K562 (cell line): Measurements from ENCODE around the gene ZBTB8A. TPM values are rescaled to one million over a fixed set of nuclear protein-coding genes. Genes with fewer than 3 reads are reported as not detected.
"Not testable (repeated sequence)": the region's sequence is repeated elsewhere in the genome, so short reads cannot be mapped to it uniquely, and the experiment has no call there.

Source experiments
- ATAC-seq: fragments of 200-7000 bp; cut with Tn5 transposase; 3 replicates; pipeline ENCODE4 v1.9.1; 2020; ENCODE audit warnings: moderate library complexity
- BruUV-seq: library from RNA; stranded (reverse); fragments of 400-500 nt; replicated peaks from 2 replicates; lab custom pipeline; 2021; lab: Mats Ljungman, UMichigan
- CTCF ChIA-PET: fragments of 300-600 bp; formaldehyde crosslinking; extraction: SDS; loops from one replicate; lab custom pipeline; 2021; ENCODE audit warnings: low intra/inter-chr PET ratio; lab: Yijun Ruan, JAX
- POLR2A ChIA-PET: fragments of 300-600, 350-650 bp; sonication (Branson Sonifier 250); formaldehyde crosslinking; extraction: SDS; loops from one replicate; lab custom pipeline; 2021; ENCODE audit warnings: antibody characterized with exemption, inconsistent platforms; lab: Yijun Ruan, JAX
- DNase-seq, 4 experiments: peaks; one replicate each; pipeline versions ENCODE4 v3.0.0 to v3.0.0-alpha.2; 2011 to 2018; ENCODE audit warnings: low spot score in 3 of 4, mixed read lengths in 3 of 4; ENCODE audit errors: extremely low read depth in 1 of 4
- FAIRE-seq: peaks from 2 replicates; lab custom pipeline; 2011; peaks lifted over from hg19 to GRCh38; lab: Jason Lieb, UNC
- H2AFZ ChIP-seq: 2 replicates; pipeline ENCODE4 v1.6.0; 2011; ENCODE audit warnings: low read depth, low read length, control low read depth, inconsistent platforms
- H3K27ac ChIP-seq: fragments of 200-600 bp; 3 replicates; pipeline ENCODE4 v1.8.0; 2011; ENCODE audit warnings: low read depth, mild to moderate bottlenecking, control low read depth, inconsistent platforms, low read length, moderate library complexity, mixed read lengths; ENCODE audit errors: extremely low read depth
- H3K27me3 ChIP-seq, 2 experiments: fragments of 300-600 bp in 1 of 2; 2 replicates in 1 of 2; 3 replicates in 1 of 2; pipeline versions ENCODE4 v1.6.0 to v1.8.0; 2011; ENCODE audit warnings: inconsistent platforms in 2 of 2, low read length in 2 of 2, mild to moderate bottlenecking in 1 of 2, mixed read lengths in 1 of 2, moderate library complexity in 1 of 2; ENCODE audit not compliant: control insufficient read depth in 2 of 2, insufficient read depth in 2 of 2
- H3K36me3 ChIP-seq: fragments of 300-600 bp; 3 replicates; pipeline ENCODE4 v1.8.0; 2011; ENCODE audit warnings: mild to moderate bottlenecking, low read length, inconsistent platforms; ENCODE audit not compliant: control insufficient read depth, insufficient read depth
- H3K4me1 ChIP-seq, 2 experiments: fragments of 200-600 bp in 1 of 2; replicated peaks in 1 of 2; 2 replicates in 1 of 2; 3 replicates in 1 of 2; pipeline versions ENCODE4 v1.5.1 to v1.8.0; 2011; ENCODE audit warnings: inconsistent platforms in 2 of 2, low read length in 2 of 2, mild to moderate bottlenecking in 1 of 2, mixed read lengths in 1 of 2, moderate library complexity in 1 of 2; ENCODE audit not compliant: control insufficient read depth in 2 of 2, insufficient read depth in 2 of 2
- H3K4me2 ChIP-seq: 2 replicates; pipeline ENCODE4 v1.6.1; 2011; ENCODE audit warnings: low read length, control low read depth, inconsistent platforms, mixed read lengths; ENCODE audit not compliant: insufficient read depth
- H3K4me3 ChIP-seq: fragments of 200-600 bp; sonication (generic), shearing (Covaris generic); 2 replicates; pipeline ENCODE4 v1.5.1; 2016; ENCODE audit warnings: control low read depth, inconsistent platforms
- H3K79me2 ChIP-seq: fragments of 200-600 bp; 3 replicates; pipeline ENCODE4 v1.8.0; 2011; ENCODE audit warnings: low read length, inconsistent platforms; ENCODE audit not compliant: control insufficient read depth, insufficient read depth
- H3K9ac ChIP-seq, 2 experiments: 2 replicates each; pipeline versions ENCODE4 v1.6.0 to v1.6.1; 2011; ENCODE audit warnings: low read depth in 2 of 2, low read length in 2 of 2, control low read depth in 1 of 2, inconsistent platforms in 1 of 2, mild to moderate bottlenecking in 1 of 2, mixed read lengths in 1 of 2; ENCODE audit not compliant: insufficient read depth in 1 of 2
- H3K9me1 ChIP-seq: one replicate; pipeline ENCODE4 v1.6.0; 2011; ENCODE audit warnings: inconsistent platforms, mild to moderate bottlenecking, low read length, moderate library complexity; ENCODE audit not compliant: control insufficient read depth, insufficient read depth
- H3K9me3 ChIP-seq: replicated peaks from 2 replicates; pipeline ENCODE4 v1.5.1; 2011; ENCODE audit warnings: low read depth, low read length, inconsistent platforms; ENCODE audit not compliant: control insufficient read depth, insufficient read depth
- H4K20me1 ChIP-seq: replicated peaks from 2 replicates; pipeline ENCODE4 v1.6.1; 2011; ENCODE audit warnings: low read length, inconsistent platforms, mixed read lengths; ENCODE audit not compliant: control insufficient read depth, insufficient read depth
- CEBPZ ChIP-seq: fragments of 150-350 bp; IDR thresholded peaks from 2 replicates; pipeline ENCODE4 v1.6.1; 2014; ENCODE audit warnings: low read depth, mild to moderate bottlenecking, low read length, borderline replicate concordance
- CHD1 ChIP-seq: fragments of 200-600 bp; sonication (generic); IDR thresholded peaks from one replicate; pipeline ENCODE4 v1.6.1; 2012; ENCODE audit warnings: mild to moderate bottlenecking, moderate library complexity, low read length, inconsistent platforms
- KLF6 ChIP-seq: fragments of 250-450 bp; sonication (Bioruptor Pico); IDR thresholded peaks from 2 replicates; pipeline ENCODE4 v1.4.0; 2020; ENCODE audit warnings: mild to moderate bottlenecking, moderate library complexity, borderline replicate concordance
- MED1 ChIP-seq: sonication (generic); formaldehyde crosslinking; IDR thresholded peaks from 2 replicates; pipeline ENCODE4 v1.8.1; 2023; ENCODE audit warnings: missing genetic modification reagents, borderline replicate concordance
- PBX2 ChIP-seq, 2 experiments: IDR thresholded peaks in 1 of 2; conservative IDR thresholded peaks in 1 of 2; 2 replicates each; pipeline ENCODE4 v1.6.1; 2016; ENCODE audit warnings: low read depth in 2 of 2, mild to moderate bottlenecking in 1 of 2, missing compliant biosample characterization in 1 of 2, missing genetic modification characterization in 1 of 2, moderate library complexity in 1 of 2
- WGBS: fragments of 100-300 bp; shearing (Covaris generic); methylation state at CpG from one replicate; pipeline ENCODE4 v1.1.6; 2016; ENCODE audit warnings: low coverage, mixed read lengths; ENCODE audit not compliant: insufficient coverage; ENCODE audit errors: missing lambda C conversion rate; 5-methylcytosine and 5-hydroxymethylcytosine counted together
- in situ Hi-C: fragments of 300-500 bp; cut with MboI; formaldehyde crosslinking; loops from 4 replicates; pipeline ENCODE4 v1.15.0; 2018; ENCODE audit warnings: inconsistent platforms, mixed read lengths
- intact Hi-C: fragments of 100-400 bp; cut with micrococcal nuclease; formaldehyde crosslinking; loops from 2 replicates; pipeline ENCODE4 v1.14.2; 2022
- polyA plus RNA-seq, 8 experiments: library from polyadenylated mRNA; depleted of rRNA in 4 of 8; stranded (reverse) in 5 of 8; unstranded in 3 of 8; fragments of >200 nt; fragmentation: Nextera tagmentation in 2 of 8; fragmentation: Illumina TruSeq in 1 of 8; extraction: Ambion mirVana in 2 of 8; extraction: Trizol in 1 of 8; gene quantifications; 2 replicates each; pipeline versions ENCODE4 v1.2.1 to v1.2.3, GENCODE V29; 2011 to 2014; ENCODE audit warnings: inconsistent platforms in 1 of 8, missing spikeins in 1 of 8
- total RNA-seq, 7 experiments: library from RNA; depleted of rRNA in 6 of 7; stranded (reverse); fragments of >200 nt in 6 of 7; fragmentation: Illumina TruSeq in 2 of 7; extraction: Trizol in 2 of 7; gene quantifications; 2 replicates each; pipeline versions ENCODE4 v1.2.1 to v1.2.3, GENCODE V29; 2011 to 2021; ENCODE audit warnings: low replicate concordance in 1 of 7

ZBTB8A gene
- total and polyA plus RNA-seq, 9 of the 15 experiments (the other 6 are each of a cell fraction or from before 2014, with no cell fraction given): 0.01 to 0.64 (median 0.09) TPM

- TF ChIP-seq PBX2 (CRISPR knock-in tag; IDR thresholded peaks at IDR 0.05; ENCODE audit: low read depth): no peak
- TF ChIP-seq PBX2 (tag; conservative IDR thresholded peaks at IDR 0.05; ENCODE audit: low read depth): no peak
- TF ChIP-seq CHD1: no peak
- no peak for TF ChIP-seq MED1
- no peak for TF ChIP-seq CEBPZ
- no peak for TF ChIP-seq KLF6 (CRISPR knock-in tag)
These were observed 88.5 kb downstream of the ZBTB8A start (continued) for GRCh38 chr1:32627596-32628162.

GRCh38 chr1:32630173-32630572 is 90.9 kb downstream of the ZBTB8A start:
- 87% methylated on average over 4 of the region's 4 CpGs for WGBS
- H3K27ac ChIP-seq, in situ Hi-C loops, H3K4me2 ChIP-seq, H3K9me1 ChIP-seq, ATAC-seq, H4K20me1 ChIP-seq, FAIRE-seq, H3K4me3 ChIP-seq, H2AFZ ChIP-seq, BruUV-seq, intact Hi-C loops, CTCF ChIA-PET, DNase-seq, H3K79me2 ChIP-seq, H3K4me1 ChIP-seq, H3K9ac ChIP-seq, H3K27me3 ChIP-seq, H3K9me3 ChIP-seq: not testable (repeated sequence)
- peaks cover 63% of the 10 kb centered on the region; the same call in 2 of the 3 replicates for H3K36me3 ChIP-seq
- POLR2A ChIA-PET: interaction anchor here (2.1 kb wide), 1 partner anchor 9 kb away, joined by 5 read pairs; no protein-coding TSS in a partner anchor
